ENCODE measurements around the gene LSM8.
"Not testable (repeated sequence)": the region's sequence is repeated elsewhere in the genome, so short reads cannot be mapped to it uniquely, and the experiment has no call there.

Gene LSM8

GRCh38 chr7:118183786-118184564 is at the start of gene LSM8:
LSM8 (plus strand) TSS chr7:118184164; CDS start chr7:118184224, 60 bp downstream.
- DNase-seq, result peak; percentile 99

DNA sequence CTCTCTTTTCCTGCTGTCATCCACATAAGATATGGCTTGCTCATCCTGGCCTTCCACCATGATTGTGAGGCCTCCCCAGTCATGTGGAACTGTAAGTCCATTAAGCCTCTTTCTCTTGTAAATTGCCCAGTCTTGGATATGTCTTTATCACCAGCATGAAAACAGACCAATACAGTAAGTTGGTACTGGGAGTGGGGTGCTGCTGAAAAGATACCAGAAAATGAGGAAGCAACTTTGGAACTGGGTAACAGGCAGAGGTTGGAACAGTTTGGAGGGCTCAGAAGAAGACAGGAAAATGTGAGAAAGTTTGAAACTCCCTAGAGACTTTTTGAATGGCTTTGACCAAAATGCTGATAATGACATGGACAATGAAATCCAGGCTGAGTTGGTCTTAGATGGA is 49.5 kb upstream of the LSM8 start:
- not testable (repeated sequence) for DNase-seq

DNA sequence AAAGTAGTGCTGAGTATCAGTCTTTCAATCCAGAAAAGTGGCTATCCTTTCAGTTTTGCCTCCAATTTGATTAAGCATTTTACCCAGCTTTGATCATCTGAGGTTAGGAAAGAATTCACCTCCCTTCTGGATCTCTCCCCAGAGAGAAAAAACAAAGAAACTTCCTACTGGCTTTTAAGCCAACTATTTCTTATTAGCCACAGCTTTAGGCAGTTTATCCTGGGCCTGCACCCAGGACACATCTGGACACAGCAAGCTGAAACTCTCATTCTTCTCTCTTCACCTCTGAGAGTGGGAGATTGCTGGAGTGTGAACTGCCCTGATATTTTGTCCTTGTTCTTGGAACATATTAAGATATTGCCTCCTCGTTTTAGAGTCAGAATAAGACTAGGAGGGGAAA is 43.5 kb upstream of the LSM8 start:
- no peak for DNase-seq

GRCh38 chr7:118142012-118142411 is 42.0 kb upstream of the LSM8 start:
- no peak for DNase-seq

- no peak for DNase-seq
These were observed 35.0 kb upstream of the LSM8 start for GRCh38 chr7:118148930-118149329.

- no peak for DNase-seq
These were observed 34.6 kb upstream of the LSM8 start for GRCh38 chr7:118149394-118149793.

DNA sequence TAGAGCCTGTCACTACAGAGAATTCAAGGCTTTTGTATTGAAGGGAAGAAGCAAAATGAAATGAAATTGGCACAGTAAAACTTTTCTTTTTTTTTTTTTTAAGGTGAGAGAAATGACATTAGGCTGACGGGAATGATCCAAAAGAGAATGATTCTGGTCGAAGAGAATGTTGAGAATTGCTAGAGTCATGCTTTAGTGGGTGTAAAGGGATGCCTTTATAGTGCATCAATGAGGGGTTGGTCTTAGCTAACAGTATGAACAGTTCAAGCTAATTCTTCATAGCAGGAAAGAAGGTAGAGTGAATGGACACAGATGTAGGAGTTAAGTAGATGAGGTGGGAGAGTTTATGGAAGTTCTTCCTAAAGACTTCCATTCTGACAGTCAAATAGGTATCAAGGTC is 32.3 kb upstream of the LSM8 start:
- no peak for DNase-seq

DNA sequence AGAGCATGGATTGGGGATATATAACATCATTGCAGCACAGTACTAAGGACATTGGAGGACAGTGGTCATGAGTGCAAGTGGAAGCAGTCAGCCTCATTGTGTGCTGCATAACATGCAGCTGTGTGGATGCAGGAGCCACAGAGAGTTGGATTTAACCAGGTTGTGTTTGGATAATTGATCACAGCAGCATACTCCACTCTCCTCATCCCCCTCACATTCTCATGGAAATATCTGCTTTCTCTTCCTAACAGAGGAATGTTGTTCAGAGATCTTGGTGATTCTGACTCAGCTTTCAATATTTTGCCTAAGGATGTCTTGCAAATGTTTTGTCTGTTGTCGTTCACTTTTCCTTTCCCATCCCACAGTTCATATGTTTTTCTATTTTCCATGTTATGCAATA is 31.8 kb upstream of the LSM8 start:
- no peak for DNase-seq

- DNase-seq, result no peak
These were observed 31.3 kb upstream of the LSM8 start for GRCh38 chr7:118152654-118153053.

DNA sequence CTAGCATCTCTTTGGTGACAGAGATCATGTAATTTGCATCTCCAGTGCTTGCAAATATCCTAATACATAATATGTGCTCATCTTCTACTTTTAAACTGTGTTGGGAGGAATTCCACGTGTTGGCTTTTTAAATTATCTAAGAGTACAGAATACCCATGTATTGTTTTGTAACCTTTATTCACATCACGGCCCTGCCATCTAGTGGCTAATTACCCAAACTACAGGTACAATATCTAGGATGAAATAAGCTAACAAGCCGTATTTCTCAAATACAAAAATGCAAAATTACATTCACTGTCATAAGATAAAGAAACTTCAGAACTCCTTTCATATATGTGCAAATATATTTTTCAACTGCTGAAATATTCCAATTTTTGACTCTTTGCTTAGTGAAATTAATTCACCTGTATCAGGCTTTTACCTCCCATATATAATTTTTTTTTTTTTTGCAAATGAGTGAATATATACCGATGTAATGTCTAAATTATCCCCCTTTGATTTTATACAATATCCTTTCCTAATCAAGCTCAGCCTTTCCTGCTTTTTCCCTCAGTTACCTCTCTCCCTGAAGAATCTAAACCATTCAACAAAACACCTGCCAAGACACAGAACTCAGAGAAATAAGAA is 30.3 kb upstream of the LSM8 start:
- peak; percentile 62 for DNase-seq

- peak; percentile 9 for DNase-seq
These were observed 25.2 kb upstream of the LSM8 start for GRCh38 chr7:118158766-118159165.

DNA sequence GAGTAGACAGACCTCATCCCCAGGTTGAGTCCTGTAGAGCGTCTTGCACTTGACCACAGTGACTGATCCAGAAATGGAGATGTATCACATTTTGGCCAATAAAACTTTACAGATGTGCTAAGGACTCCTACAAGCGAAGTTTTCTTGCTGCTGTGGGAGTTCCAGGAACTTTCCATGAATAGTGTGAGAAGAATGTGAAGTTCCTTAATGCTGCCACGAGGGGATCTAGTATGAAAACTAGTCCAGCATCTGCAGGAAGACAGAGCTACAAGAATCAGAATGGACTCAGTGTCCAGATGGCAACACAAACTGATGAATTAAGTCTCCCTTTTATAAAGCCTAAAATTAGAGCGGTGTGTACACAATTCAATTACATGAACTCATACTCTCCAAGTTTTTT is 14.8 kb upstream of the LSM8 start:
- DNase-seq, result no peak

GRCh38 chr7:118175740-118176139 is 8.2 kb upstream of the LSM8 start:
- DNase-seq, result no peak

GRCh38 chr7:118179191-118179590 is 4.8 kb upstream of the LSM8 start:
- no peak for DNase-seq

DNA sequence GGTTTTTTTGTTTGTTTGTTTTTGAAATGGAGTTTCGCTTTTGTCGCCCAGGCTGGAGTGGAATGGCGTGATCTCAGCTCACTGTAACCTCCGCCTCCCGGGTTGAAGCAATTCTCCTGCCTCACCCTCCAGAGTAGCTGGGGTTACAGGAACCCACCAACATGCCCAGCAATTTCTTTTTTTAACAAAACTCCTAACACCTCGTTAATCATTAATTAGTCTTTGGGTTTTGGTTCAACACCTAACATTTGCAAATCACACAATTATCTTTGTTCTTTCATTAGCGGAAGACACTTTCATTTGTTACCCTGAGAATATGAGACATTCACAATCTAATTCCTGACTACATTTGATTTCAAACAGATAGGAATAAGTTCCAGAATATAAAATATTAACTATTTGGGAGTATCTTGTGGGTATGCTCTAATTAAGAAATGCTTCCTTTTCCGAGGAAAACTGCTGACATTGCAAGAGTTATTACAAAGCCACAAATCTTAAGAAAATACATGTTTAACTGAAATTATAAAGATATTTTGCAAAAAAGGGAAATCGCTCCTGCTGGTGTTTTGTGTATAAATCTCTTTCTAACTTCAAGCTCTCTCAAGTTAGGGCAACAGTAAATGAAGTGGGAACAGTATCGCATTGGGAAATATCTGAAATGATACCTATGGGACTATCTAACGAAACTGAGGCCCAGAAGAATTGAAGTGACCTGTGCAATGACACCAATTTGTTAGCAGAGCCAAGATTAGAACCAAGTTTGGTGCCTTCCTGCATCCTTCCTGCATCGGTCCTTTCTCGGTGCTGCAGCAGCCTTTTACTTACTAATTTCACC is 1.2 kb upstream of the LSM8 start:
- DNase-seq, result peak; percentile 72

- no peak for DNase-seq
These were observed 557 bp upstream of the LSM8 start for GRCh38 chr7:118183428-118183785.

DNA sequence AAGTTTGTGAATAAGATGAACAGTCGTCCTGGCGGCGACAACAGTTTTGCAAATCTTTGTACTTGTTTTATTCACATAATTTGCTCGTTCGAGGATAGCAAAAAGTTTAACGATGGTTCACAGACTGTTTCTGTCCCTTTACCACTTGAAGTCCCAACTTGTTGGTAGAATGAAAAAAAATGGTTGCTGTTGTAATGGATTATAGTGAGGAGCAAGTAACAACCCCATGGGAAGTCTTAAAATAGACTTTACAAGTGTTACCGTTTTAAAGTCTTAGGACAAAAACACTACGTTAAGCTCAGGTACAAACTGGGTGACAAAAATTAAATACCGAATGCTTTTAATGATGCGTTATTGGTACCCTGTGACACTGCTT is 589 bp downstream of the LSM8 start:
- no peak for DNase-seq

- DNase-seq, result peak; percentile 6
These were observed 1.3 kb downstream of the LSM8 start for GRCh38 chr7:118185163-118185860.

DNA sequence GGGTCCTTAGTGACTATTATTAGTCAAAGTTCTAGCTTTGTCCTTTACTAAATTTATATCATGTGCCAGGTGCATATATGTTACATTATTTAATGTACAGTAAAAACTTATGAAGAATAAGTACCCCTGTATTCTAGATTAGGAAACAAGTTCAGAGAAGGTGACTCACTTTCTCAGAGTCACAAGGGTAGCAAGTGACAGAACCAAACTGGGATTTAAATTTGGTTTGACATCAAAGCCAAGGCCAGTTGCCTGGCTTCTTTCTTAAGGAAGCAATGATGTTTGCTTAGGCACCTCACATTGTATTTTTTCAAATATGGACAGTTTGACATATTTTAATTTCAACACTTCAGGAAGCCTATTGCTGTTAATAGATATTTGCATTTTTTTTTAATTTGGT is 2.5 kb downstream of the LSM8 start:
- DNase-seq, result no peak

DNA sequence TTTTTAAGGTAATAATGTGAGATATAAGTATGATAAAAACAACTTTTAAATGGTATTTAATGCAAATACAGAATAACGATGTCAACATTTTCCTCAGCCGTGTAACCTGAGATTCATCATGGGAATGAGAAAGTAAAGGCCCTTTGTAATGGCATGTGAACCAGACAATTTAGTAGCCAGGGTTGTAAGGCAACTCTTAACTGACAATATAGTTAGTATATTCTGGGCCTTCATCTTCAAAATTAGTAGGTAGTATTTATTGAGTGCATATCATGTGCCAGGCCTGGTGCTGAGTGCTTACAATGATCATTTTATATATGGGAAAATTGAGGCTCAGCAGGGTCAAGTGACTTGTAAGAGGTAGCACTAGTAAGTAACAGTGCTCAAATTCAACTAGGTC is 10.6 kb downstream of the LSM8 start:
- no peak for DNase-seq

GRCh38 chr7:118195837-118196474 is 12.0 kb downstream of the LSM8 start:
- DNase-seq, result peak; percentile 87

DNA sequence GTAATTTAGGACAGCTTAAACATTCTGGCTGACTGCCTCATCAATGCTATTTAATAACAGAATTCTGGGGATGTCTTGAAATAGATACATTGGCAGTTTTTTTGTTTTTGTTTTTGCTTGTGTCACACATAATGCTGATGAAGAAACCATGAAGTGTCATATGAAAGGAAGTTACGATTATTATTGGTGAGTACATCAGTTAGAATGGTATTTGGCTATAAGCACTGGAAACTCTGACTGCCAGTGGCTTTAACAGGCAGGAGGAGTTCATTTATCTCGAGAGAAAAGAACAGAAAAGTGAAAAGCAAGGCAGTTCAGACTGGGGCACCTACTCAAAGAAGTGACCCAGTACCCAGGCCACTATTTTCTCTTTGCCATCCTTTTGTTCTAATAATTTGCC is 18.1 kb downstream of the LSM8 start:
- DNase-seq, result peak; percentile 15
